Activated CD8-positive, alpha-beta memory T cell treated with anti-CD3 and anti-CD28 coated beads, Interleukin-2, amount 10 ng/mL, durations not matched to agents 7 days and 5 days (primary cell): ENCODE measurements around the gene PIGC. TPM values are rescaled to one million over a fixed set of nuclear protein-coding genes. Genes with fewer than 3 reads are reported as not detected.
A peak's percentile ranks its signal among the peaks of the same experiment; 100 is the strongest.
"Not testable (repeated sequence)": the region's sequence is repeated elsewhere in the genome, so short reads cannot be mapped to it uniquely, and the experiment has no call there.

Experiments used
- ATAC-seq: fragments of 150-1000 bp; cut with Tn5 transposase; one replicate; pipeline ENCODE4 v1.10.0; 2021; ENCODE audit warnings: moderate library complexity
- CTCF ChIA-PET: fragments of 350-600 bp; sonication (Branson Sonifier 250); formaldehyde crosslinking; loops from one replicate; lab custom pipeline; 2021; ENCODE audit warnings: antibody characterized with exemption; lab: Charles Lee
- DNase-seq: peaks from one replicate; pipeline ENCODE4 v3.0.0-alpha.2; 2020
- H3K27ac Mint-ChIP-seq: one replicate; pipeline ENCODE4 v1.8.0; 2021; ENCODE audit warnings: mild to moderate bottlenecking, mixed read lengths
- H3K27me3 Mint-ChIP-seq: one replicate; pipeline ENCODE4 v1.8.0; 2021; ENCODE audit warnings: mixed read lengths
- H3K36me3 Mint-ChIP-seq: one replicate; pipeline ENCODE4 v1.8.0; 2021; ENCODE audit warnings: mild to moderate bottlenecking, mixed read lengths
- H3K4me1 Mint-ChIP-seq: one replicate; pipeline ENCODE4 v1.8.0; 2021; ENCODE audit warnings: mixed read lengths
- H3K4me3 Mint-ChIP-seq: one replicate; pipeline ENCODE4 v1.8.0; 2021; ENCODE audit warnings: mild to moderate bottlenecking, moderate library complexity, mixed read lengths
- H3K9me3 Mint-ChIP-seq: one replicate; pipeline ENCODE4 v1.8.0; 2022; ENCODE audit warnings: low read depth, mixed read lengths
- total RNA-seq, 2 experiments: library from RNA; stranded (reverse); gene quantifications; one replicate each; pipeline ENCODE4 v1.2.3, GENCODE V29; 2021

Gene PIGC
- total RNA-seq, 2 experiments from 2014 or later, result 20.9 to 23.8 TPM

GRCh38 chr1:172442404-172442803 is 1.5 kb downstream of the PIGC start:
- Mint-ChIP-seq H3K27ac (no peak overlapping the region), H3K4me3 (peak overlapping the region; percentile 82)

GRCh38 chr1:172437183-172437582 is 6.7 kb downstream of the PIGC start:
- ATAC-seq, H3K27ac Mint-ChIP-seq, DNase-seq, H3K9me3 Mint-ChIP-seq, CTCF ChIA-PET, H3K27me3 Mint-ChIP-seq, H3K4me3 Mint-ChIP-seq: not testable (repeated sequence)
- Mint-ChIP-seq H3K36me3 (peaks cover 26% of the 10 kb centered on the region), H3K4me1 (peaks cover 13% of the 10 kb centered on the region)

More at GRCh38 chr1:172442404-172442803, 1.5 kb downstream of the PIGC start:
- CTCF ChIA-PET, result interaction anchor here (1.1 to 3.4 kb wide), 9 partner anchors 8 to 456 kb away, joined by 3 to 18 read pairs (median 6); no protein-coding TSS in a partner anchor
- no peaks in the 10 kb centered on the region for H3K27me3 Mint-ChIP-seq
- peaks cover 22% of the 10 kb centered on the region for H3K36me3 Mint-ChIP-seq
- H3K9me3 Mint-ChIP-seq, result no peaks in the 10 kb centered on the region
- ATAC-seq, result no peak
- H3K4me1 Mint-ChIP-seq, result peaks cover 26% of the 10 kb centered on the region
- no peak for DNase-seq

GRCh38 chr1:172431721-172432192 is 12.1 kb downstream of the PIGC start:
- no peak overlapping the region for H3K4me3 Mint-ChIP-seq
- ATAC-seq, result no peak
- no peaks in the 10 kb centered on the region for H3K27me3 Mint-ChIP-seq
- CTCF ChIA-PET, result interaction anchor here (0.9 to 1.5 kb wide), 7 partner anchors 14 to 429 kb away, joined by 3 to 4 read pairs (median 3); no protein-coding TSS in a partner anchor
- H3K36me3 Mint-ChIP-seq, result peaks cover 6% of the 10 kb centered on the region
- H3K27ac Mint-ChIP-seq, result no peak overlapping the region
- peaks cover 17% of the 10 kb centered on the region for H3K4me1 Mint-ChIP-seq
- no peaks in the 10 kb centered on the region for H3K9me3 Mint-ChIP-seq
- DNase-seq, result no peak

GRCh38 chr1:172431204-172431603 is 12.7 kb downstream of the PIGC start:
- no peak overlapping the region for H3K4me3 Mint-ChIP-seq
- no peaks in the 10 kb centered on the region for H3K9me3 Mint-ChIP-seq
- CTCF ChIA-PET, result interaction anchor here (0.9 to 1.5 kb wide), 6 partner anchors 14 to 429 kb away, joined by 3 to 4 read pairs (median 3); no protein-coding TSS in a partner anchor
- H3K27ac Mint-ChIP-seq, result no peak overlapping the region
- DNase-seq (no peak), ATAC-seq (no peak)
- H3K36me3 Mint-ChIP-seq, result peaks cover 6% of the 10 kb centered on the region
- no peaks in the 10 kb centered on the region for H3K27me3 Mint-ChIP-seq
- H3K4me1 Mint-ChIP-seq, result peaks cover 17% of the 10 kb centered on the region

- Mint-ChIP-seq H3K9me3 (no peaks in the 10 kb centered on the region), H3K27me3 (no peaks in the 10 kb centered on the region), H3K4me3 (no peak overlapping the region)
Observed at GRCh38 chr1:172430128-172430454, 13.8 kb downstream of the PIGC start.

GRCh38 chr1:172429331-172430127 is 14.3 kb downstream of the PIGC start:
- ATAC-seq (peak; percentile 78), DNase-seq (peak; percentile 55)
- CTCF ChIA-PET, result interaction anchor here (0.6 to 2.8 kb wide), 13 partner anchors 9 to 441 kb away, joined by 3 to 18 read pairs (median 4); partner anchors contain the start of genes C1orf105 and PIGC
- Mint-ChIP-seq H3K4me3 (no peak overlapping the region), H3K9me3 (no peaks in the 10 kb centered on the region), H3K27ac (no peak overlapping the region), H3K4me1 (peaks cover 17% of the 10 kb centered on the region), H3K27me3 (no peaks in the 10 kb centered on the region), H3K36me3 (peaks cover 4% of the 10 kb centered on the region)

More at GRCh38 chr1:172430128-172430454, 13.8 kb downstream of the PIGC start:
- ATAC-seq (no peak), DNase-seq (no peak)
- H3K27ac Mint-ChIP-seq, result no peak overlapping the region
- H3K36me3 Mint-ChIP-seq, result peaks cover 4% of the 10 kb centered on the region
- H3K4me1 Mint-ChIP-seq, result peaks cover 17% of the 10 kb centered on the region
- CTCF ChIA-PET, result interaction anchor here (0.6 to 2.3 kb wide), 11 partner anchors 10 to 441 kb away, joined by 3 to 18 read pairs (median 4); partner anchors contain the start of genes C1orf105 and PIGC

GRCh38 chr1:172427191-172427590 is 16.7 kb downstream of the PIGC start:
- Mint-ChIP-seq H3K27me3 (no peaks in the 10 kb centered on the region), H3K4me3 (no peak overlapping the region), H3K4me1 (peaks cover 17% of the 10 kb centered on the region), H3K36me3 (no peaks in the 10 kb centered on the region), H3K9me3 (no peaks in the 10 kb centered on the region), H3K27ac (no peak overlapping the region)
- DNase-seq (no peak), ATAC-seq (peak; percentile 48)
- CTCF ChIA-PET, result interaction anchor here (1.7 to 2.8 kb wide), 3 partner anchors 14 to 337 kb away, joined by 5 to 10 read pairs (median 6); no protein-coding TSS in a partner anchor

- H3K27ac Mint-ChIP-seq, result no peak overlapping the region
- ATAC-seq (no peak), DNase-seq (no peak)
- H3K27me3 Mint-ChIP-seq, result no peaks in the 10 kb centered on the region
- CTCF ChIA-PET, result interaction anchor here (0.7 to 2.1 kb wide), 3 partner anchors 11 to 423 kb away, joined by 3 to 6 read pairs (median 6); partner anchors contain the start of gene PIGC
- H3K4me1 Mint-ChIP-seq, result peaks cover 9% of the 10 kb centered on the region
- H3K4me3 Mint-ChIP-seq, result no peak overlapping the region
- H3K36me3 Mint-ChIP-seq, result no peaks in the 10 kb centered on the region
- H3K9me3 Mint-ChIP-seq, result no peaks in the 10 kb centered on the region
Observed at GRCh38 chr1:172425339-172425738, 18.5 kb downstream of the PIGC start.

GRCh38 chr1:172423336-172423735 is 20.5 kb downstream of the PIGC start:
- no peak overlapping the region for H3K4me3 Mint-ChIP-seq
- CTCF ChIA-PET, result no interaction called here
- H3K27me3 Mint-ChIP-seq, result no peaks in the 10 kb centered on the region
- H3K4me1 Mint-ChIP-seq, result no peaks in the 10 kb centered on the region
- no peak overlapping the region for H3K27ac Mint-ChIP-seq
- no peaks in the 10 kb centered on the region for H3K36me3 Mint-ChIP-seq
- no peaks in the 10 kb centered on the region for H3K9me3 Mint-ChIP-seq
- ATAC-seq (no peak), DNase-seq (no peak)

GRCh38 chr1:172421974-172422604 is 21.8 kb downstream of the PIGC start:
- no peaks in the 10 kb centered on the region for H3K4me1 Mint-ChIP-seq
- ATAC-seq, result no peak
- no peak for DNase-seq
- H3K27me3 Mint-ChIP-seq, result no peaks in the 10 kb centered on the region
- CTCF ChIA-PET, result no interaction called here
- H3K4me3 Mint-ChIP-seq, result no peak overlapping the region
- H3K9me3 Mint-ChIP-seq, result no peaks in the 10 kb centered on the region
- no peaks in the 10 kb centered on the region for H3K36me3 Mint-ChIP-seq
- H3K27ac Mint-ChIP-seq, result no peak overlapping the region

GRCh38 chr1:172420385-172420784 is 23.5 kb downstream of the PIGC start, which contains the start of gene C1orf105:
Gene C1orf105 (plus strand): TSS chr1:172420685. CDS start chr1:172420886, 201 bp downstream.
- no peak for ATAC-seq
- no peaks in the 10 kb centered on the region for H3K4me1 Mint-ChIP-seq

GRCh38 chr1:172417557-172417956 is 26.3 kb downstream of the PIGC start:
- H3K27me3 Mint-ChIP-seq, result no peaks in the 10 kb centered on the region
- no peaks in the 10 kb centered on the region for H3K9me3 Mint-ChIP-seq
- peaks cover 2% of the 10 kb centered on the region for H3K36me3 Mint-ChIP-seq
- H3K4me3 Mint-ChIP-seq, result no peak overlapping the region
- no peak for DNase-seq
- no peaks in the 10 kb centered on the region for H3K4me1 Mint-ChIP-seq
- H3K27ac Mint-ChIP-seq, result no peak overlapping the region
- CTCF ChIA-PET, result interaction anchor here (1.2 to 1.5 kb wide), 3 partner anchors 12 to 162 kb away, joined by 3 to 4 read pairs (median 4); no protein-coding TSS in a partner anchor
- ATAC-seq, result no peak

More at GRCh38 chr1:172420385-172420784, 23.5 kb downstream of the PIGC start, which contains the start of gene C1orf105:
- Mint-ChIP-seq H3K36me3 (no peaks in the 10 kb centered on the region), H3K9me3 (no peaks in the 10 kb centered on the region), H3K27ac (no peak within 1 kb of the TSS), H3K4me3 (no peak within 1 kb of the TSS), H3K27me3 (no peaks in the 10 kb centered on the region)
- no peak for DNase-seq
- CTCF ChIA-PET, result interaction anchor here (0.9 to 1.4 kb wide), 2 partner anchors 10 to 418 kb away, joined by 3 to 5 read pairs; no protein-coding TSS in a partner anchor
